GM23338 (cell line): ENCODE results near the gene BCL2.

Experiments
- CTCF ChIP-seq, 2 experiments: fragments of 200-600 bp in 1 of 2; sonication (generic) in 1 of 2; conservative IDR thresholded peaks; 2 replicates each; pipeline versions ENCODE4 v1.5.1 to v1.6.1; 2016 to 2017; ENCODE audit warnings: antibody characterized with exemption in 2 of 2, low read depth in 2 of 2, mild to moderate bottlenecking in 2 of 2, moderate library complexity in 1 of 2
- EZH2 ChIP-seq: fragments of 200-600 bp; sonication (generic); IDR thresholded peaks from one replicate; pipeline ENCODE4 v1.8.0; 2017; ENCODE audit warnings: antibody characterized with exemption, mild to moderate bottlenecking, low read depth; ENCODE audit not compliant: unreplicated experiment
- POLR2AphosphoS5 ChIP-seq: IDR thresholded peaks from 2 replicates; pipeline ENCODE4 v1.6.1; 2016; ENCODE audit warnings: antibody characterized with exemption, low read depth

GRCh38 chr18:63267975-63268721, 51.4 kb downstream of the BCL2 start:
- TF ChIP-seq CTCF (conservative IDR thresholded peaks at IDR 0.05; ENCODE audit: low read depth in 2 of 2) (no peak), EZH2 (no peak), POLR2AphosphoS5 (no peak)
